ENCODE measurements around the gene FAM131A. TPM values are rescaled to one million over a fixed set of nuclear protein-coding genes. Genes with fewer than 3 reads are reported as not detected.

The FAM131A gene
- total and polyA plus RNA-seq, 2 of the 4 experiments (the other 2 are of a cell fraction) = 10.8 to 19.5 TPM

- dilution Hi-C loops (cut with HindIII; ENCODE audit: low sequenced_read_pairs, unreplicated experiment) = no loop called here
- no TSS peak for BruUV-seq (replicated peaks)
Measured at GRCh38 chr3:184384856-184385422, 47.5 kb downstream of the FAM131A start.

More at GRCh38 chr3:184384856-184385422, 47.5 kb downstream of the FAM131A start:
- ChIA-PET CTCF (interaction anchor here (2.1 kb wide), 1 partner anchor 13 kb away, joined by 9 read pairs; no protein-coding TSS in a partner anchor), POLR2A (ENCODE audit: unreplicated experiment) (no interaction called here)
- H3K56ac ChIP-seq (ENCODE audit: extremely low read depth, insufficient read depth, low read length) = no peak overlapping the region
- H4K91ac ChIP-seq (ENCODE audit: insufficient read depth, low read depth, low read length) = no peak overlapping the region
- ATAC-seq (ENCODE audit: low read depth) (no peak), DNase-seq (no peak)
- H3K14ac ChIP-seq (replicated peaks; ENCODE audit: low read depth, low read length) = no peak overlapping the region
- H3K4me1 ChIP-seq (ENCODE audit: control insufficient read depth, insufficient read depth, low read length) = peaks cover 2% of the 10 kb centered on the region; the same call in 1 of the 2 replicates
- no peak overlapping the region for H2AFZ ChIP-seq (replicated peaks; ENCODE audit: low read length, poor library complexity)
- no peak overlapping the region for H4K5ac ChIP-seq (ENCODE audit: low read depth, low read length)
- H4K8ac ChIP-seq (ENCODE audit: low read depth in 2 of 2, low read length in 2 of 2) = no peak overlapping the region
- H2BK20ac ChIP-seq (ENCODE audit: low read depth, low read length) = no peak overlapping the region
- H3K4ac ChIP-seq (ENCODE audit: low read depth, low read length) = no peak overlapping the region
- no peaks in the 10 kb centered on the region for H4K20me1 ChIP-seq (ENCODE audit: insufficient read depth, low read length)
- H3K9me3 ChIP-seq (ENCODE audit: control insufficient read depth, insufficient read depth, low read length) = no peaks in the 10 kb centered on the region
- H3K9me1 ChIP-seq (ENCODE audit: insufficient read depth, low read length) = no peaks in the 10 kb centered on the region
- no peak for TF ChIP-seq RAD21 (IDR thresholded peaks at IDR 0.05; ENCODE audit: low read length)
- no peak for TF ChIP-seq BHLHE40 (IDR thresholded peaks at IDR 0.05; ENCODE audit: low read depth, low read length)
- no peak for TF ChIP-seq CEBPB (IDR thresholded peaks at IDR 0.05; ENCODE audit: low read depth, low read length)
- no peak for TF ChIP-seq USF2 (IDR thresholded peaks at IDR 0.05; ENCODE audit: low read depth, low read length)
- TF ChIP-seq RCOR1 (IDR thresholded peaks at IDR 0.05; ENCODE audit: insufficient replicate concordance, low read length) = no peak
- TF ChIP-seq MAFK (IDR thresholded peaks at IDR 0.05; ENCODE audit: low read depth, low read length) = no peak
- TF ChIP-seq RFX5 (IDR thresholded peaks at IDR 0.05; ENCODE audit: low read depth, low read length) = no peak
- TF ChIP-seq FOS (IDR thresholded peaks at IDR 0.05; ENCODE audit: low read depth, low read length) = no peak
- no peak for TF ChIP-seq MXI1 (IDR thresholded peaks at IDR 0.05; ENCODE audit: borderline replicate concordance, low read depth, low read length)
- TF ChIP-seq MAZ (IDR thresholded peaks at IDR 0.05; ENCODE audit: borderline replicate concordance, low read depth, low read length) = no peak
- TF ChIP-seq POLR2A (IDR thresholded peaks at IDR 0.05; ENCODE audit: low read depth, low read length) = no peak
- no peak overlapping the region for H3K18ac ChIP-seq (ENCODE audit: low read depth, low read length)
- no peak overlapping the region for H2BK120ac ChIP-seq (ENCODE audit: low read depth, low read length)
- 65% methylated on average over 4 of the region's 8 CpGs; no CpG with 5 or more reads in 1 of the 2 experiments for WGBS, 2 experiments (ENCODE audit: extremely low coverage in 2 of 2, insufficient read length in 1 of 2)
- no peak overlapping the region for H2BK5ac ChIP-seq (ENCODE audit: low read depth, low read length, poor library complexity, severe bottlenecking)
- H2AK9ac ChIP-seq (replicated peaks; ENCODE audit: low read depth, low read length, poor library complexity) = no peak overlapping the region
- no peak overlapping the region for H3K27ac ChIP-seq (ENCODE audit: insufficient read depth, low read length)
- no peak overlapping the region for H3K4me3 ChIP-seq (ENCODE audit: insufficient read depth, low read depth, low read length)
- H3K9ac ChIP-seq (ENCODE audit: low read depth, low read length) = no peak overlapping the region
- intact Hi-C loops (cut with micrococcal nuclease) (no loop called here), in situ Hi-C loops (cut with MboI; ENCODE audit: low sequenced_read_pairs) (no loop called here)
- H3K4me2 ChIP-seq (ENCODE audit: low read depth, low read length) = no peak overlapping the region
- no peak overlapping the region for H2BK15ac ChIP-seq (ENCODE audit: low read depth, low read length)
- H3K36me3 ChIP-seq (ENCODE audit: control insufficient read depth, insufficient read depth, low read length) = no peaks in the 10 kb centered on the region
- peaks cover 72% of the 10 kb centered on the region for H3K27me3 ChIP-seq (ENCODE audit: control insufficient read depth, insufficient read depth, low read length)
- no peak overlapping the region for H2AK5ac ChIP-seq (ENCODE audit: low read depth, low read length)
- no peaks in the 10 kb centered on the region for H3K79me1 ChIP-seq (ENCODE audit: low read depth in 1 of 2, low read length in 2 of 2)
- no peak overlapping the region for H3K23ac ChIP-seq (ENCODE audit: low read depth, low read length)

All from IMR-90 (cell line).